GM21367 (cell line): ENCODE measurements around the gene SSX3.
"Not testable (repeated sequence)": the region's sequence is repeated elsewhere in the genome, so short reads cannot be mapped to it uniquely, and the experiment has no call there.

Experiments
- ATAC-seq: cut with Tn5 transposase; IDR thresholded peaks from one replicate; pipeline ENCODE4 v1.9.1; 2021; ENCODE audit not compliant: unreplicated experiment

Gene SSX3

GRCh38 chrX:48356315-48357094, at the start of gene SSX3:
Gene SSX3, minus strand, starts transcription at chrX:48356703. Its CDS starts 1,454 bp downstream, at chrX:48355249.
- ATAC-seq: not testable (repeated sequence)

GRCh38 chrX:48397825-48398224, 41.3 kb upstream of the SSX3 start:
- ATAC-seq: not testable (repeated sequence)

GRCh38 chrX:48396931-48397330, 40.4 kb upstream of the SSX3 start:
- ATAC-seq: not testable (repeated sequence)

- not testable (repeated sequence) for ATAC-seq
These were observed 26.7 kb upstream of the SSX3 start, which contains the start of gene SSX4 for GRCh38 chrX:48383239-48383638. Gene SSX4, plus strand, starts transcription at chrX:48383539. Its CDS starts 515 bp downstream, at chrX:48384054.

GRCh38 chrX:48370408-48370807, 13.9 kb upstream of the SSX3 start:
- not testable (repeated sequence) for ATAC-seq

GRCh38 chrX:48367717-48368408, 11.4 kb upstream of the SSX3 start:
- not testable (repeated sequence) for ATAC-seq

- not testable (repeated sequence) for ATAC-seq
These were observed 2.8 kb upstream of the SSX3 start for GRCh38 chrX:48359281-48359680.

GRCh38 chrX:48357681-48358080, 1.2 kb upstream of the SSX3 start:
- no peak for ATAC-seq

GRCh38 chrX:48346059-48346458, 10.4 kb downstream of the SSX3 start:
- not testable (repeated sequence) for ATAC-seq

GRCh38 chrX:48313996-48314395, 42.5 kb downstream of the SSX3 start:
- ATAC-seq: not testable (repeated sequence)

- ATAC-seq: no peak
These were observed 50.3 kb downstream of the SSX3 start for GRCh38 chrX:48306175-48306574.
